ENCODE data around the gene USP6. TPM values are rescaled to one million over a fixed set of nuclear protein-coding genes. Genes with fewer than 3 reads are reported as not detected.
"Not testable (repeated sequence)": the region's sequence is repeated elsewhere in the genome, so short reads cannot be mapped to it uniquely, and the experiment has no call there.

USP6 gene
- total and polyA plus RNA-seq, 2 experiments from 2014 or later = 0.07 to 0.11 TPM

GRCh38 chr17:5219536-5219935 is 103.7 kb downstream of the USP6 start:
- DNase-seq (ENCODE audit: low spot score) = no peak
- WGBS (ENCODE audit: low lambda C conversion rate, missing lambda C conversion rate) = 84% methylated on average over 6 of the region's 6 CpGs
- no peak overlapping the region for H2AFZ ChIP-seq
- no peaks in the 10 kb centered on the region for H3K9me3 ChIP-seq (ENCODE audit: low read depth)
- H3K4me2 ChIP-seq = no peak overlapping the region
- no peak for TF ChIP-seq CTCF (IDR thresholded peaks at IDR 0.05; ENCODE audit: poor library complexity)
- no peak for TF ChIP-seq EZH2phosphoT487 (IDR thresholded peaks at IDR 0.05; ENCODE audit: low read depth, severe bottlenecking, unreplicated experiment)
- TF ChIP-seq EZH2 (IDR thresholded peaks at IDR 0.05; ENCODE audit: borderline replicate concordance) = no peak
- H3K36me3 ChIP-seq (replicated peaks; ENCODE audit: insufficient read depth, low read depth) = no peaks in the 10 kb centered on the region
- H3K79me2 ChIP-seq = no peaks in the 10 kb centered on the region
- H4K20me1 ChIP-seq (ENCODE audit: insufficient read depth, poor library complexity, severe bottlenecking) = no peaks in the 10 kb centered on the region
- H3K4me3 ChIP-seq = no peak overlapping the region
- H3K4me1 ChIP-seq (ENCODE audit: insufficient read depth) = no peaks in the 10 kb centered on the region
- H3K27me3 ChIP-seq = no peaks in the 10 kb centered on the region
- H3K27ac ChIP-seq = no peak overlapping the region
- H3K9me2 ChIP-seq (replicated peaks; ENCODE audit: insufficient read depth) = no peaks in the 10 kb centered on the region

- no peak overlapping the region for H3K27ac ChIP-seq
- DNase-seq (ENCODE audit: low spot score) = no peak
- H3K9me3 ChIP-seq (ENCODE audit: low read depth) = no peaks in the 10 kb centered on the region
- no peaks in the 10 kb centered on the region for H3K9me2 ChIP-seq (replicated peaks; ENCODE audit: insufficient read depth)
- no peak overlapping the region for H3K4me3 ChIP-seq
- H3K36me3 ChIP-seq (replicated peaks; ENCODE audit: insufficient read depth, low read depth) = no peaks in the 10 kb centered on the region
- TF ChIP-seq EZH2 (IDR thresholded peaks at IDR 0.05; ENCODE audit: borderline replicate concordance) = no peak
- no peaks in the 10 kb centered on the region for H3K27me3 ChIP-seq
- no peak overlapping the region for H3K4me2 ChIP-seq
- H4K20me1 ChIP-seq (ENCODE audit: insufficient read depth, poor library complexity, severe bottlenecking) = no peaks in the 10 kb centered on the region
- no peaks in the 10 kb centered on the region for H3K4me1 ChIP-seq (ENCODE audit: insufficient read depth)
- WGBS (ENCODE audit: low lambda C conversion rate, missing lambda C conversion rate) = 94% methylated on average over 5 of the region's 5 CpGs
- H3K79me2 ChIP-seq = no peaks in the 10 kb centered on the region
- H2AFZ ChIP-seq = no peak overlapping the region
These were observed 104.2 kb downstream of the USP6 start for GRCh38 chr17:5220074-5220473.

DNA sequence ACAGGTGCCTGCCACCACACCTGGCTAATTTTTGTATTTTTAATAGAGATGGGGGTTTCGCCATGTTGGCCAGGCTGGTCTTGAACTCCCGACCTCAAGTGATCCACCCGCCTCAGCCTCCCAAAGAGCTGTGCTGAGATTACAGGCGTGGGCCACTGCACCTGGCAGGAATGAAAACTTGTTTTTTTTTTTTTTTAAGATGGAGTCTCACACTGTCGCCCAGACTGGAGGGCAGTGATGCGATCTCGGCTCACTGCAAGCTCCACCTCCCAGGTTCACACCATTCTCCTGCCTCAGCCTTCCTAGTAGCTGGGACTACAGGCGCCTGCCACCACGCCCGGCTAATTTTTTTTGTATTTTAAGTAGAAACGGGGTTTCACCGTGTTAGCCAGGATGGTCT is 106.1 kb downstream of the USP6 start:
- 95% methylated on average over 9 of the region's 12 CpGs for WGBS (ENCODE audit: low lambda C conversion rate, missing lambda C conversion rate)

More for the DNA sequence above, 106.1 kb downstream of the USP6 start:
- H2AFZ ChIP-seq; H3K36me3 ChIP-seq (replicated peaks; ENCODE audit: insufficient read depth, low read depth); H3K27ac ChIP-seq; DNase-seq (ENCODE audit: low spot score); H4K20me1 ChIP-seq (ENCODE audit: insufficient read depth, poor library complexity, severe bottlenecking); H3K4me1 ChIP-seq (ENCODE audit: insufficient read depth); H3K79me2 ChIP-seq; H3K4me2 ChIP-seq; H3K9me2 ChIP-seq (replicated peaks; ENCODE audit: insufficient read depth); H3K4me3 ChIP-seq; H3K27me3 ChIP-seq; H3K9me3 ChIP-seq (ENCODE audit: low read depth): not testable (repeated sequence)

Small RNAs within 50 kb of the gene (small RNA-seq; reads per million reads assigned to genes)
- gene AC012146.4 = not detected

Other genes with a start within 250 kb of the USP6 start
- gene C17orf107, start 216.5 kb upstream of the USP6 start, total RNA-seq = 7.4 and 9.1 TPM in 2 replicates
- gene C17orf107, start 216.5 kb upstream of the USP6 start, polyA plus RNA-seq = 8.8 and 14.1 TPM in 2 replicates
- 0.60 and 1.0 TPM in 2 replicates for gene CHRNE, start 212.9 kb upstream of the USP6 start, total RNA-seq
- gene CHRNE, start 212.9 kb upstream of the USP6 start, polyA plus RNA-seq = 0.83 and 1.2 TPM in 2 replicates
- not detected in 2 replicates for gene GP1BA, start 183.8 kb upstream of the USP6 start, total RNA-seq
- 0.06 TPM in 1 of 2 replicates, not detected in the other for gene GP1BA, start 183.8 kb upstream of the USP6 start, polyA plus RNA-seq
- gene SLC25A11, start 176.0 kb upstream of the USP6 start, total RNA-seq = 42.9 and 59.5 TPM in 2 replicates
- 78.7 and 84.8 TPM in 2 replicates for gene SLC25A11, start 176.0 kb upstream of the USP6 start, polyA plus RNA-seq
- gene RNF167, start 175.8 kb upstream of the USP6 start, total RNA-seq = 59.2 and 65.1 TPM in 2 replicates
- 66.5 and 75.3 TPM in 2 replicates for gene RNF167, start 175.8 kb upstream of the USP6 start, polyA plus RNA-seq
- 244 and 280 TPM in 2 replicates for gene PFN1, start 167.5 kb upstream of the USP6 start, total RNA-seq
- 706 and 713 TPM in 2 replicates for gene PFN1, start 167.5 kb upstream of the USP6 start, polyA plus RNA-seq
- gene ENO3, start 164.9 kb upstream of the USP6 start, total RNA-seq = 16.3 and 18.7 TPM in 2 replicates
- gene ENO3, start 164.9 kb upstream of the USP6 start, polyA plus RNA-seq = 30.2 and 40.4 TPM in 2 replicates
- 64.3 and 85.7 TPM in 2 replicates for gene SPAG7, start 148.2 kb upstream of the USP6 start, total RNA-seq
- 194 and 224 TPM in 2 replicates for gene SPAG7, start 148.2 kb upstream of the USP6 start, polyA plus RNA-seq
- gene CAMTA2, start 128.4 kb upstream of the USP6 start, total RNA-seq = 6.9 and 12.5 TPM in 2 replicates
- gene CAMTA2, start 128.4 kb upstream of the USP6 start, polyA plus RNA-seq = 45.6 and 47.5 TPM in 2 replicates
- 1.6 and 2.7 TPM in 2 replicates for gene INCA1, start 118.5 kb upstream of the USP6 start, total RNA-seq
- gene INCA1, start 118.5 kb upstream of the USP6 start, polyA plus RNA-seq = 4.1 and 5.5 TPM in 2 replicates
- gene KIF1C, start 118.1 kb upstream of the USP6 start, total RNA-seq = 51.3 and 59.4 TPM in 2 replicates
- 65.2 and 75.9 TPM in 2 replicates for gene KIF1C, start 118.1 kb upstream of the USP6 start, polyA plus RNA-seq
- gene SLC52A1, start 80.6 kb upstream of the USP6 start, total RNA-seq = 0.13 TPM in 1 of 2 replicates, not detected in the other
- gene SLC52A1, start 80.6 kb upstream of the USP6 start, polyA plus RNA-seq = 0.16 TPM in 1 of 2 replicates, not detected in the other
- gene ZFP3, start 37.6 kb upstream of the USP6 start, total RNA-seq = 0.12 and 0.23 TPM in 2 replicates
- gene ZFP3, start 37.6 kb upstream of the USP6 start, polyA plus RNA-seq = 0.24 and 0.32 TPM in 2 replicates
- gene ZNF232, start 4.2 kb upstream of the USP6 start, total RNA-seq = 10.1 and 11.8 TPM in 2 replicates
- gene ZNF232, start 4.2 kb upstream of the USP6 start, polyA plus RNA-seq = 8.1 and 12.0 TPM in 2 replicates
- gene ZNF594, start 75.8 kb downstream of the USP6 start, total RNA-seq = 6.2 and 7.7 TPM in 2 replicates
- gene ZNF594, start 75.8 kb downstream of the USP6 start, polyA plus RNA-seq = 2.8 and 3.0 TPM in 2 replicates
- 0.03 TPM in 1 of 2 replicates, not detected in the other for gene SCIMP, start 118.8 kb downstream of the USP6 start, total RNA-seq
- 0.07 and 0.57 TPM in 2 replicates for gene SCIMP, start 118.8 kb downstream of the USP6 start, polyA plus RNA-seq
- gene RABEP1, start 166.3 kb downstream of the USP6 start, total RNA-seq = 35.2 and 47.9 TPM in 2 replicates
- gene RABEP1, start 166.3 kb downstream of the USP6 start, polyA plus RNA-seq = 31.0 and 31.7 TPM in 2 replicates

Data from hepatocyte (in vitro differentiated cells).